HCT116 (cell line): ENCODE data around the gene TBC1D2. TPM values are rescaled to one million over a fixed set of nuclear protein-coding genes. Genes with fewer than 3 reads are reported as not detected.

Experiments used
- ATAC-seq: fragments of 200-7000 bp; cut with Tn5 transposase; 2 replicates; pipeline ENCODE4 v1.9.1; 2020; ENCODE audit warnings: mild to moderate bottlenecking, moderate library complexity
- BruUV-seq: library from RNA; stranded (reverse); fragments of 400-500 nt; replicated peaks from 2 replicates; lab custom pipeline; 2021; lab: Mats Ljungman, UMichigan
- CTCF ChIA-PET: fragments of 300-600 bp; sonication (Branson Sonifier 250); formaldehyde crosslinking; loops from one replicate; lab custom pipeline; 2021; ENCODE audit warnings: antibody characterized with exemption; lab: Charles Lee
- POLR2A ChIA-PET: fragments of 300-600, 350-600 bp; sonication (Branson Sonifier 250); formaldehyde crosslinking; loops from one replicate; lab custom pipeline; 2021; ENCODE audit warnings: antibody characterized with exemption; lab: Charles Lee
- RAD21 ChIA-PET, 2 experiments: fragments of 300-600 bp; sonication (Branson Sonifier 250); formaldehyde crosslinking; loops; one replicate each; lab custom pipeline; 2023; ENCODE audit warnings: low total read pairs in 2 of 2; ENCODE audit not compliant: uncharacterized antibody in 2 of 2, unreplicated experiment in 2 of 2, low non-redundant PET in 1 of 2; lab: Charles Lee
- DNase-seq: peaks from one replicate; pipeline ENCODE4 v3.0.0-alpha.2; 2010; ENCODE audit warnings: low read depth, low spot score
- H2AFZ ChIP-seq: fragments of 200-600 bp; shearing (Covaris generic), sonication (generic); 2 replicates; pipeline ENCODE4 v1.6.1; 2017; ENCODE audit warnings: low read depth, mixed run types, mixed read lengths, antibody characterized with exemption, low read length; ENCODE audit not compliant: poor library complexity, severe bottlenecking
- H3K27ac ChIP-seq: 2 replicates; pipeline ENCODE4 v1.5.1; 2012; ENCODE audit warnings: low read depth, low read length
- H3K27me3 ChIP-seq: fragments of 200-600 bp; sonication (generic); 2 replicates; pipeline ENCODE4 v1.6.1; 2016; ENCODE audit warnings: mixed run types, low read length, mixed read lengths; ENCODE audit not compliant: insufficient read depth
- H3K36me3 ChIP-seq, 2 experiments: fragments of 200-500 bp in 1 of 2; fragments of 200-600 bp in 1 of 2; sonication (Bioruptor generic) in 1 of 2; sonication (generic) in 1 of 2; 2 replicates each; pipeline versions ENCODE4 v1.5.1 to v1.6.1; 2014 to 2016; ENCODE audit warnings: low read length in 2 of 2, inconsistent platforms in 1 of 2, mixed read lengths in 1 of 2, mixed run types in 1 of 2; ENCODE audit not compliant: insufficient read depth in 2 of 2, control insufficient read depth in 1 of 2
- H3K4me1 ChIP-seq, 2 experiments: fragments of 200-600 bp in 1 of 2; sonication (generic) in 1 of 2; 2 replicates each; pipeline versions ENCODE4 v1.5.1 to v1.6.1; 2012 to 2017; ENCODE audit warnings: low read length in 2 of 2, inconsistent platforms in 1 of 2, mild to moderate bottlenecking in 1 of 2, mixed read lengths in 1 of 2, mixed run types in 1 of 2, moderate library complexity in 1 of 2; ENCODE audit not compliant: insufficient read depth in 2 of 2, control insufficient read depth in 1 of 2
- H3K4me2 ChIP-seq: fragments of 200-600 bp; sonication (generic); 2 replicates; pipeline ENCODE4 v1.6.1; 2017; ENCODE audit warnings: mixed run types, low read length, mixed read lengths
- H3K4me3 ChIP-seq, 2 experiments: fragments of 200-600 bp in 1 of 2; sonication (generic) in 1 of 2; replicated peaks in 1 of 2; 2 replicates each; pipeline ENCODE4 v1.5.1; 2011 to 2016; ENCODE audit warnings: low read length in 2 of 2, control low read depth in 1 of 2, low read depth in 1 of 2, mild to moderate bottlenecking in 1 of 2, mixed read lengths in 1 of 2, mixed run types in 1 of 2
- H3K79me2 ChIP-seq: fragments of 200-600 bp; sonication (generic); 2 replicates; pipeline ENCODE4 v1.6.1; 2017; ENCODE audit warnings: mild to moderate bottlenecking, mixed run types, low read length, moderate library complexity, mixed read lengths; ENCODE audit not compliant: insufficient read depth
- H3K9ac ChIP-seq: fragments of 200-600 bp; sonication (generic); 2 replicates; pipeline ENCODE4 v1.6.1; 2016; ENCODE audit warnings: low read length, mixed read lengths
- H3K9me2 ChIP-seq: fragments of 200-600 bp; sonication (generic), shearing (Covaris generic); 2 replicates; pipeline ENCODE4 v1.6.1; 2017; ENCODE audit warnings: mixed run types, mild to moderate bottlenecking, moderate library complexity; ENCODE audit not compliant: insufficient read depth
- H3K9me3 ChIP-seq, 2 experiments: fragments of 200-500 bp in 1 of 2; fragments of 200-600 bp in 1 of 2; sonication (Bioruptor generic) in 1 of 2; sonication (generic) in 1 of 2; 2 replicates each; pipeline ENCODE4 v1.6.1; 2014 to 2017; ENCODE audit warnings: low read length in 2 of 2, mixed read lengths in 2 of 2, inconsistent platforms in 1 of 2, low read depth in 1 of 2, mild to moderate bottlenecking in 1 of 2, mixed run types in 1 of 2, moderate library complexity in 1 of 2; ENCODE audit not compliant: control insufficient read depth in 1 of 2, insufficient read depth in 1 of 2
- H4K20me1 ChIP-seq: fragments of 200-600 bp; sonication (generic), shearing (Covaris generic); 2 replicates; pipeline ENCODE4 v1.6.1; 2017; ENCODE audit warnings: mixed run types, mild to moderate bottlenecking, moderate library complexity; ENCODE audit not compliant: insufficient read depth
- ATF3 ChIP-seq: IDR thresholded peaks from 2 replicates; pipeline ENCODE4 v1.6.1; 2012
- CBX3 ChIP-seq: IDR thresholded peaks from 2 replicates; pipeline ENCODE4 v1.6.1; 2012; ENCODE audit warnings: low read depth
- CEBPB ChIP-seq: IDR thresholded peaks from 2 replicates; pipeline ENCODE4 v1.6.1; 2012; ENCODE audit warnings: low read depth
- CTCF ChIP-seq, 3 experiments: fragments of 200-600 bp in 1 of 3; sonication (generic) in 1 of 3; IDR thresholded peaks in 2 of 3; conservative IDR thresholded peaks in 1 of 3; 2 replicates each; pipeline ENCODE4 v1.5.1; 2012 to 2017; ENCODE audit warnings: low read depth in 2 of 3, low read length in 2 of 3, antibody characterized with exemption in 1 of 3, borderline replicate concordance in 1 of 3, control low read depth in 1 of 3, mild to moderate bottlenecking in 1 of 3, mixed read lengths in 1 of 3, mixed run types in 1 of 3, moderate library complexity in 1 of 3; ENCODE audit not compliant: insufficient read depth in 1 of 3
- EGR1 ChIP-seq: IDR thresholded peaks from 2 replicates; pipeline ENCODE4 v1.6.1; 2012; ENCODE audit warnings: low read depth
- ELF1 ChIP-seq: IDR thresholded peaks from 2 replicates; pipeline ENCODE4 v1.6.1; 2012; ENCODE audit warnings: low read depth, borderline replicate concordance
- EZH2 ChIP-seq: fragments of 200-600 bp; sonication (generic); IDR thresholded peaks from 2 replicates; pipeline ENCODE4 v1.6.1; 2017; ENCODE audit warnings: antibody characterized with exemption, mixed run types
- EZH2phosphoT487 ChIP-seq: fragments of 200-600 bp; IDR thresholded peaks from 2 replicates; pipeline ENCODE4 v1.6.1; 2018; ENCODE audit warnings: antibody characterized with exemption, borderline replicate concordance
- FOSL1 ChIP-seq: IDR thresholded peaks from 2 replicates; pipeline ENCODE4 v1.6.1; 2012; ENCODE audit warnings: low read depth
- MAX ChIP-seq: IDR thresholded peaks from 2 replicates; pipeline ENCODE4 v1.6.1; 2012
- POLR2AphosphoS5 ChIP-seq: IDR thresholded peaks from 2 replicates; pipeline ENCODE4 v1.6.1; 2011; ENCODE audit warnings: mild to moderate bottlenecking, low read depth, low read length, moderate library complexity
- RAD21 ChIP-seq: IDR thresholded peaks from 2 replicates; pipeline ENCODE4 v1.6.1; 2012; ENCODE audit warnings: low read depth, mild to moderate bottlenecking
- REST ChIP-seq: IDR thresholded peaks from 2 replicates; pipeline ENCODE4 v1.6.1; 2012; ENCODE audit warnings: low read depth
- SIN3A ChIP-seq: IDR thresholded peaks from 2 replicates; pipeline ENCODE4 v1.6.1; 2012; ENCODE audit warnings: low read depth
- SP1 ChIP-seq: IDR thresholded peaks from 2 replicates; pipeline ENCODE4 v1.6.1; 2012; ENCODE audit warnings: low read depth
- SRF ChIP-seq: IDR thresholded peaks from 2 replicates; pipeline ENCODE4 v1.6.1; 2012; ENCODE audit warnings: low read depth
- TCF7L2 ChIP-seq: IDR thresholded peaks from 2 replicates; pipeline ENCODE4 v1.7.0; 2011; ENCODE audit warnings: borderline replicate concordance, inconsistent platforms; ENCODE audit not compliant: insufficient read depth, insufficient read length; ENCODE audit errors: extremely low read depth
- ZBTB33 ChIP-seq: IDR thresholded peaks from 2 replicates; pipeline ENCODE4 v1.6.1; 2011; ENCODE audit warnings: mild to moderate bottlenecking, low read length, moderate library complexity; ENCODE audit not compliant: insufficient replicate concordance; ENCODE audit errors: extremely low read depth
- ZFX ChIP-seq: fragments of 450-650 bp; IDR thresholded peaks from 2 replicates; pipeline ENCODE4 v1.6.1; 2017
- ZNF274 ChIP-seq: fragments of 200-500 bp; sonication (Bioruptor generic); IDR thresholded peaks from 2 replicates; pipeline ENCODE4 v1.6.1; 2014; ENCODE audit warnings: mild to moderate bottlenecking, low read depth, low read length, inconsistent platforms
- intact Hi-C: fragments of 100-400 bp; cut with micrococcal nuclease; formaldehyde crosslinking; loops from 2 replicates; pipeline ENCODE4 v1.10.0; 2022
- total RNA-seq: library from RNA; stranded (reverse); gene quantifications from one replicate; pipeline ENCODE4 v1.2.1, GENCODE V29; 2021; ENCODE audit not compliant: unreplicated experiment

TBC1D2 gene
- total RNA-seq, 1 experiment from 2014 or later, result 9.8 TPM

GRCh38 chr9:98225015-98225442 is 30.4 kb downstream of the TBC1D2 start:
- DNase-seq, result no peak
- CTCF ChIA-PET, result no interaction called here
- no peaks in the 10 kb centered on the region for H4K20me1 ChIP-seq
- BruUV-seq, result no TSS peak
- RAD21 ChIA-PET, result no interaction called here
- H3K4me3 ChIP-seq, result no peak overlapping the region
- H3K36me3 ChIP-seq, result peaks cover under 1 to 11% of the 10 kb centered on the region in 2 experiments; a peak in 1 of 4 replicates
- no peaks in the 10 kb centered on the region for H3K27me3 ChIP-seq
- H3K9ac ChIP-seq, result no peak overlapping the region
- H3K27ac ChIP-seq, result peak overlapping the region; percentile 83; the same call in 1 of the 2 replicates
- POLR2A ChIA-PET, result no interaction called here
- no peak for ATAC-seq
- H2AFZ ChIP-seq, result no peak overlapping the region
- no peak overlapping the region for H3K4me2 ChIP-seq
- no peak for TF ChIP-seq SRF
- TF ChIP-seq SP1, result no peak
- no peak for TF ChIP-seq EGR1
- TF ChIP-seq MAX, result no peak
- no peak for TF ChIP-seq CBX3
- TF ChIP-seq SIN3A, result no peak
- no peak for TF ChIP-seq ZBTB33
- no peak for TF ChIP-seq ELF1
- TF ChIP-seq EZH2phosphoT487, result no peak
- TF ChIP-seq RAD21, result no peak
- TF ChIP-seq ZNF274, result no peak
- TF ChIP-seq TCF7L2, result no peak
- TF ChIP-seq ATF3, result no peak
- TF ChIP-seq CTCF (IDR thresholded peaks at IDR 0.05 in 2 of 3, conservative IDR thresholded peaks at IDR 0.05 in 1 of 3; ENCODE audit: borderline replicate concordance in 1 of 3, insufficient read depth in 1 of 3, low read depth in 2 of 3, low read length in 2 of 3), result no peak
- TF ChIP-seq CEBPB, result no peak
- no peak for TF ChIP-seq ZFX
- TF ChIP-seq POLR2AphosphoS5, result no peak
- TF ChIP-seq EZH2, result no peak
- no peak for TF ChIP-seq REST
- TF ChIP-seq FOSL1, result no peak
- no peaks in the 10 kb centered on the region for H3K79me2 ChIP-seq
- H3K9me3 ChIP-seq, result no peaks in the 10 kb centered on the region
- no peaks in the 10 kb centered on the region for H3K9me2 ChIP-seq
- intact Hi-C loops, result no loop called here
- H3K4me1 ChIP-seq, result peaks cover 28 to 40% of the 10 kb centered on the region in 2 experiments
